Calu3 (cell line): Measurements from ENCODE around the gene HELZ. TPM values are rescaled to one million over a fixed set of nuclear protein-coding genes. Genes with fewer than 3 reads are reported as not detected.

Source experiments
- BruUV-seq: library from RNA; stranded (reverse); fragments of 400-500 nt; replicated peaks from 2 replicates; lab custom pipeline; 2021; lab: Mats Ljungman, UMichigan
- CTCF ChIA-PET: fragments of 300-600 bp; sonication (Branson Sonifier 250); formaldehyde crosslinking; loops from one replicate; lab custom pipeline; 2022; ENCODE audit warnings: antibody characterized with exemption; lab: Charles Lee
- DNase-seq: peaks from one replicate; pipeline ENCODE4 v3.0.0; 2022
- H3K27ac Mint-ChIP-seq: one replicate; pipeline ENCODE4 v1.8.0; 2022; ENCODE audit warnings: mixed read lengths; ENCODE audit not compliant: unreplicated experiment
- H3K27me3 Mint-ChIP-seq: one replicate; pipeline ENCODE4 v1.8.0; 2022; ENCODE audit warnings: mixed read lengths; ENCODE audit not compliant: unreplicated experiment
- H3K36me3 Mint-ChIP-seq: one replicate; pipeline ENCODE4 v1.8.0; 2022; ENCODE audit warnings: mild to moderate bottlenecking, moderate library complexity, mixed read lengths; ENCODE audit not compliant: insufficient read depth, unreplicated experiment
- H3K4me1 Mint-ChIP-seq: one replicate; pipeline ENCODE4 v1.8.0; 2022; ENCODE audit warnings: mild to moderate bottlenecking, low read depth, mixed read lengths; ENCODE audit not compliant: unreplicated experiment
- H3K4me3 Mint-ChIP-seq: one replicate; pipeline ENCODE4 v1.8.0; 2022; ENCODE audit warnings: mild to moderate bottlenecking, low read depth, moderate library complexity, mixed read lengths; ENCODE audit not compliant: unreplicated experiment
- H3K9me3 Mint-ChIP-seq: one replicate; pipeline ENCODE4 v1.8.0; 2022; ENCODE audit warnings: low read depth, mixed read lengths; ENCODE audit not compliant: unreplicated experiment
- intact Hi-C: fragments of 100-400 bp; cut with micrococcal nuclease; formaldehyde crosslinking; loops from one replicate; pipeline ENCODE4 v1.10.0; 2022; ENCODE audit not compliant: unreplicated experiment
- total RNA-seq: library from RNA; stranded (reverse); gene quantifications from 2 replicates; pipeline ENCODE4 v1.2.3, GENCODE V29; 2022
- TF ChIP-seq, protein P1 (sequence below): fragments of 200-600 bp; IDR thresholded peaks from one replicate; pipeline ENCODE4 v1.8.0; 2022; ENCODE audit warnings: antibody characterized with exemption; ENCODE audit not compliant: unreplicated experiment

Gene HELZ
- total RNA-seq, 1 experiment from 2014 or later = 60.8 TPM

DNA sequence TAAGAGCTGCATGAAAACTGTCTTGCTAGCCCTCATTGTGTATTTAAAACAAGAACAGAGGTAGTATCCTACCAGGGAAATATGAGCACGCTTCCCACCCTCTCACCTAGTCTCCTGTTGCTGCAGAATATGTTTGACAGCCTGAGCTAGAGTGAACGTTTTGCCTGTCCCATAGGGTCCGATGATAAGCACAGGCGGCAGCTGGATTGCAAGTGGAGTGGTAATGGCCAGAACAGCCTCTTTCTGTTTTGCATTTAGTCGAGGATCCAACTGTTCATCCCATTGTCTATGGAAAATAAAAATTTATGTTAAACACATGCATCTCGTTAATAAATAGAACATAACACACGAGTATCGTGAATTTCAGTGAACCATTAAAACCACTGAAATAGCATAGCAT lies 84.2 kb downstream of the HELZ start:
- Mint-ChIP-seq H3K4me3 (no peak overlapping the region), H3K27me3 (no peaks in the 10 kb centered on the region), H3K27ac (no peak overlapping the region), H3K9me3 (no peaks in the 10 kb centered on the region), H3K4me1 (no peaks in the 10 kb centered on the region), H3K36me3 (no peaks in the 10 kb centered on the region)
- intact Hi-C loops = no loop called here
- no peak for DNase-seq
- CTCF ChIA-PET = no interaction called here
- BruUV-seq = no TSS peak
- TF ChIP-seq, protein P1, sequence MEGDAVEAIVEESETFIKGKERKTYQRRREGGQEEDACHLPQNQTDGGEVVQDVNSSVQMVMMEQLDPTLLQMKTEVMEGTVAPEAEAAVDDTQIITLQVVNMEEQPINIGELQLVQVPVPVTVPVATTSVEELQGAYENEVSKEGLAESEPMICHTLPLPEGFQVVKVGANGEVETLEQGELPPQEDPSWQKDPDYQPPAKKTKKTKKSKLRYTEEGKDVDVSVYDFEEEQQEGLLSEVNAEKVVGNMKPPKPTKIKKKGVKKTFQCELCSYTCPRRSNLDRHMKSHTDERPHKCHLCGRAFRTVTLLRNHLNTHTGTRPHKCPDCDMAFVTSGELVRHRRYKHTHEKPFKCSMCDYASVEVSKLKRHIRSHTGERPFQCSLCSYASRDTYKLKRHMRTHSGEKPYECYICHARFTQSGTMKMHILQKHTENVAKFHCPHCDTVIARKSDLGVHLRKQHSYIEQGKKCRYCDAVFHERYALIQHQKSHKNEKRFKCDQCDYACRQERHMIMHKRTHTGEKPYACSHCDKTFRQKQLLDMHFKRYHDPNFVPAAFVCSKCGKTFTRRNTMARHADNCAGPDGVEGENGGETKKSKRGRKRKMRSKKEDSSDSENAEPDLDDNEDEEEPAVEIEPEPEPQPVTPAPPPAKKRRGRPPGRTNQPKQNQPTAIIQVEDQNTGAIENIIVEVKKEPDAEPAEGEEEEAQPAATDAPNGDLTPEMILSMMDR = no peak

DNA sequence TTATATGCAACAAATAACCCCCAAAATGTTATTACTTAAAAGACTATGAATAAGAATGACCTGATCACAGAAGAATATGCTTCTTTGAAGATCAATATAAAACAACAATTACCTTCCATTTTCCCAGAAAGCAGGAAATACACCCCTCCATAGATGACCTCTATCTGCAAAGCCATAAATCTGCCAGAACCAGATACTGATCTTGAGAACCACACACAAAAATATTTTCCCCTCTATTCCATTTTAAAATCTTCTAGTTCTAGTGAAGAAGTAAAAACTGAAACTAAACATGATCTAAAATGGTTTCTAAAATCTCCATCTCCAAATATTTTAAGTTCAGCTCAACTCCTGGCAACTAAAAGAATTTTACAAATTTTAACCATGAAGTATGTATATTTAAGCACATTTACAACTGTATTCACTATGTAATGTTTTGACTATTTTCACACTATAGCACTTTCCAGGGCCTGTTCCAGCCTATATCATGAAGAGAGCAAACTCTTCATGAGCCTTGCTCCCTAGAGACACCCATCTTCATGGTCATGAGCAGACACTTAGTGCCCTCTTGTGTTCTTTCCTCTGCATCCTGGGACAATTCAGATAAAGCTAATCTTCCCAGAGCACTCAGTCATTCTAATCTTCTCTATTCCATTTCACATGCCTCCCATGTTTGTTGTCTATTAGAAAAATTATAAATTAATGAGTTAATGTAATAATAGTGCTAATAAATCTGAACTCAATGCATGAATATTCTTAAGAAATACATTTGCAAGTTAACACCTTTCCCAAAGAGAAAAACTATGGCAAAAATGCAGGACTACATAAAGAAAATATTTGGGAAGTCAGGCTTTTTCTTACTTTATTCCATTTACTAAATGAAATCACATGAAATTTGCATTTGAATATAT lies 87.0 kb downstream of the HELZ start:
- CTCF ChIA-PET = interaction anchor here (0.6 to 0.9 kb wide), 2 partner anchors 18 to 31 kb away, joined by 3 read pairs; no protein-coding TSS in a partner anchor
- intact Hi-C loops = loop anchor here (1.0 kb wide), 1 partner anchor 243 kb away; no protein-coding TSS in a partner anchor

DNA sequence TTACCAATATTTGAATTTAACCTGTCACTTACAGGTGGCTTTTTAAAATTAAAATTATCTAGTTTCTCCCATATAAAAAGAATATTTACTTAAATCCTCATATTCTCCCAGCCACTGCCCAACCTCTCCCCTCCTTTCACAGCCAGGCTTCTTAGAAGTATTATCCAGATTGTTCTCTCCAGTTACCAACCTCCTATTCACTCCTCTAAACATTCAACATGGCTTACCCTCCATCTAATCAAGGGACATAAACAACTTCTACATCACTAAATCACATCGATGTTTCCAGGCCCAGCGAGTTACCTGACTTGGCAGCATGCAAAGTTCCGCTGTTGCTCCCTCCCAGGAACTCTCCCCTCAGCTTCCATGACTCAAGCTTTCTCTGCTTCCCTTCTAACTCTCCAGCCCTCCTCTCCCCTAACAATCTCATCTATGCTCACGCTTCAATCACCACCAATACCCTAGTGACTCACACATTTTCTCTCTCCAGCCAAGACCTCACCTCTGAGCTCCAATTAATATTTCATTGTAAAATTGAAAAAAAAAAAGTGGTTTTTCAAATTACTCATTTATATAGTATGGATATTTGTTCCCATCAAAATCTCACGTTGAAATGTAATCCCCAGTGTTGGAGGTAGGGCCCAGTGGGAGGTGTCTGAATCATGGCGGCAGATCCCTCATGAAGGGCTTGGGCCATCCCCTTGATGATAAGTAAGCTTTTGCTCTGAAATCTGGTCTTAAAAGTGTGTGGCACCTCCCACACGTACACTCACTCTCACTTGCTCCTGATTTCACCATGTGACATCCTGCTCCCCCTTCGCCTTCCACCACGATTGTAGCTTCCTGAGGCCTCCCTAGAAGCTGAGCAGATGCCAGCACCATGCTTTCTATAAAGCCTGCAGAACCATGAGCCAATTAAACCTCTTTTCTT lies 88.5 kb downstream of the HELZ start:
- Mint-ChIP-seq H3K27me3 (no peaks in the 10 kb centered on the region), H3K36me3 (peaks cover 5% of the 10 kb centered on the region), H3K9me3 (no peaks in the 10 kb centered on the region), H3K4me1 (peaks cover 17% of the 10 kb centered on the region), H3K4me3 (no peak overlapping the region), H3K27ac (no peak overlapping the region)
- intact Hi-C loops = no loop called here
- BruUV-seq = no TSS peak
- TF ChIP-seq, protein P1 = no peak
- DNase-seq = no peak
- CTCF ChIA-PET = no interaction called here

More for the DNA sequence above, 87.0 kb downstream of the HELZ start:
- Mint-ChIP-seq H3K36me3 (no peaks in the 10 kb centered on the region), H3K27me3 (no peaks in the 10 kb centered on the region), H3K4me1 (peaks cover 8% of the 10 kb centered on the region), H3K4me3 (no peak overlapping the region), H3K9me3 (no peaks in the 10 kb centered on the region), H3K27ac (no peak overlapping the region)
- DNase-seq = no peak
- no TSS peak for BruUV-seq
- TF ChIP-seq, protein P1 = no peak

DNA sequence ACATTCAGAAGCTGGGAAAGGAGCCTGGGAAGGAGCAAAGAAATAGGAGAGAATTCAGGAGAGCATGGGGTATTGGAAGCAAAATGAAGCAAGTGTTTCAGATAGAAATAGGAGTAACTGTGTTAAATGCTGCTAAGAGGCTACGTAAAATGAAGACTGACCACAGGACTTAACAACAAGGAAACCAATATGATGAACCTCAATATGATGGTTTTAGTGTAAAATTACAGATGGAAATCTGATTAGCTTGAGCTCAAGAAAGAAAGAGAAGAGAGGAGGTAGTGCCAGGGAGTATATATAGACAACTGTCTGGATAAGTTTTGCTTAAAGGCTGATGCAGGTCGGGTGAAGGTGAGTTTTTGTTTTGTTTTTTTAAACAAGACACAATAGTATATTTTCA lies 92.2 kb downstream of the HELZ start:
- H3K4me1 Mint-ChIP-seq = peaks cover 20% of the 10 kb centered on the region
- no peaks in the 10 kb centered on the region for H3K9me3 Mint-ChIP-seq
- no TSS peak for BruUV-seq
- DNase-seq = no peak
- CTCF ChIA-PET = interaction anchor here (0.6 kb wide), 1 partner anchor 1316 kb away, joined by 5 read pairs; no protein-coding TSS in a partner anchor
- no peaks in the 10 kb centered on the region for H3K27me3 Mint-ChIP-seq
- intact Hi-C loops = no loop called here
- H3K27ac Mint-ChIP-seq = no peak overlapping the region
- no peak overlapping the region for H3K4me3 Mint-ChIP-seq
- H3K36me3 Mint-ChIP-seq = peaks cover 9% of the 10 kb centered on the region
- TF ChIP-seq, protein P1 = no peak
